GM12892 (cell line): ENCODE results near the gene EIF2S1.

Source experiments
- POLR2A ChIP-seq: IDR thresholded peaks from 2 replicates; pipeline ENCODE4 v1.6.1; 2011; ENCODE audit warnings: low read depth, low read length, control low read depth
- POLR2AphosphoS5 ChIP-seq: IDR thresholded peaks from 2 replicates; pipeline ENCODE4 v1.6.1; 2011; ENCODE audit warnings: low read depth, low read length, control low read depth
- TAF1 ChIP-seq: IDR thresholded peaks from 2 replicates; pipeline ENCODE4 v1.6.1; 2011; ENCODE audit warnings: low read depth, mild to moderate bottlenecking, control low read depth, low read length, borderline replicate concordance

DNA sequence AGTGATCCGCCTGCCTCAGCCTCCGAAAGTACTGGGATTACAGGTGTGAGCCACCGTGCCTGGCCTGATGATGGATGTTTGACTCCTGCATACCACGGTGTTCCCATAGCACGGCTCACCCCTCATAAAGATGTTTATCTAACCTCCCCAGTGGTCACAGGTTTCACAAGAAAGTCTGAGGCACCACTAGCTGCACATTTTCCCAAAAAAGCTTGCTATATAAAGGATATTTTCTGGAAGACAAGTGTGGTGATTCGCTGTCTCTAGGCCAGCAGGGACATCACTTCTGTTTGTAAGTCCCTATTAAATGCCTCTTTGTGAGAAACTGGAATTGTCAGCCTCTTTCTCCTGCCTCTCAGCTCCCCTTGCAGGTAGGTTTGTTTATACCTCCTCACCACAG is 33.6 kb downstream of the EIF2S1 start:
- TF ChIP-seq POLR2A (no peak), TAF1 (no peak), POLR2AphosphoS5 (no peak)
